ENCODE measurements around the gene KRT39.

Gene KRT39

GRCh38 chr17:40937384-40937819 is 29.3 kb downstream of the KRT39 start, which contains the start of gene KRT23:
KRT23 (minus strand) TSS chr17:40937646; CDS start chr17:40936603, 1,043 bp downstream.
- no peak for DNase-seq

GRCh38 chr17:40936976-40937375 is 29.8 kb downstream of the KRT39 start:
- no peak for DNase-seq

GRCh38 chr17:40936437-40936971 is 30.2 kb downstream of the KRT39 start:
- DNase-seq: peak; percentile 25

- DNase-seq: no peak
Measured at GRCh38 chr17:40935624-40936023, 31.1 kb downstream of the KRT39 start.

- no peak for DNase-seq
Measured at GRCh38 chr17:40932608-40933007, 34.1 kb downstream of the KRT39 start.

- no peak for DNase-seq
Measured at GRCh38 chr17:40931311-40931710, 35.4 kb downstream of the KRT39 start.

- DNase-seq: no peak
Measured at GRCh38 chr17:40926341-40926740, 40.4 kb downstream of the KRT39 start.

- peak; percentile 77 for DNase-seq
Measured at GRCh38 chr17:40922239-40922638, 44.5 kb downstream of the KRT39 start.

- no peak for DNase-seq
Measured at GRCh38 chr17:40921026-40921425, 45.7 kb downstream of the KRT39 start.

GRCh38 chr17:40917116-40917515 is 49.6 kb downstream of the KRT39 start:
- DNase-seq: peak; percentile 8

GRCh38 chr17:40916366-40916765 is 50.4 kb downstream of the KRT39 start:
- DNase-seq: no peak

GRCh38 chr17:40915721-40916256 is 51.0 kb downstream of the KRT39 start:
- peak; percentile 73 for DNase-seq

GRCh38 chr17:40915199-40915661 is 51.5 kb downstream of the KRT39 start:
- peak; percentile 86 for DNase-seq

GRCh38 chr17:40914075-40914855 is 52.5 kb downstream of the KRT39 start:
- DNase-seq: no peak

GRCh38 chr17:40912486-40913210 is 54.1 kb downstream of the KRT39 start:
- peak; percentile 41 for DNase-seq

GRCh38 chr17:40910441-40910841 is 56.3 kb downstream of the KRT39 start:
- DNase-seq: no peak

- DNase-seq: peak; percentile 17
Measured at GRCh38 chr17:40909755-40910154, 57.0 kb downstream of the KRT39 start.

GRCh38 chr17:40909351-40909750 is 57.4 kb downstream of the KRT39 start:
- peak; percentile 94 for DNase-seq
